Tibial artery (tissue), 4 donors: ENCODE data around the gene AP2B1.

Experiments used
- DNase-seq, 2 donors: peaks; one replicate each; pipeline ENCODE4 v3.0.0-alpha.2; 2019
- H3K27ac ChIP-seq, 2 donors: fragments of 200-600 bp; sonication (generic) in 1 of 2; 1 replicate in 1 of 2; 2 replicates in 1 of 2; pipeline ENCODE4 v1.5.1; 2018 to 2019; ENCODE audit warnings: mild to moderate bottlenecking in 1 of 2
- H3K27me3 ChIP-seq, 2 donors: fragments of 200-600 bp; sonication (generic) in 1 of 2; one replicate each; pipeline versions ENCODE4 v1.5.1 to v1.6.0; 2016 to 2019
- H3K36me3 ChIP-seq, 3 donors: fragments of 200-600 bp; sonication (generic) in 2 of 3; one replicate each; pipeline ENCODE4 v1.5.1; 2016 to 2019; ENCODE audit warnings: mild to moderate bottlenecking in 2 of 3
- H3K4me1 ChIP-seq, 4 donors: fragments of 200-600 bp; sonication (generic) in 2 of 4; 1 replicate in 3 of 4; 2 replicates in 1 of 4; pipeline ENCODE4 v1.5.1; 2016 to 2019
- H3K4me3 ChIP-seq, 2 donors: fragments of 200-600 bp; sonication (generic) in 1 of 2; 1 replicate in 1 of 2; 2 replicates in 1 of 2; pipeline ENCODE4 v1.5.1; 2018 to 2019; ENCODE audit warnings: mild to moderate bottlenecking in 2 of 2
- H3K9me3 ChIP-seq, 3 donors: fragments of 200-600 bp; sonication (generic) in 1 of 3; one replicate each; pipeline ENCODE4 v1.5.1; 2016 to 2019
- intact Hi-C: fragments of 100-400 bp; cut with DNase I; formaldehyde crosslinking; loops from one replicate; pipeline ENCODE4 v1.15.0; 2023; ENCODE audit warnings: low total_unique reads
- TF ChIP-seq, protein P1 (sequence below), 2 experiments: fragments of 200-600 bp in 1 of 2; fragments of 450-650 bp in 1 of 2; IDR thresholded peaks; one replicate each; pipeline ENCODE4 v1.5.1; 2017 to 2019; ENCODE audit warnings: antibody characterized with exemption in 2 of 2, mild to moderate bottlenecking in 1 of 2, moderate library complexity in 1 of 2

The AP2B1 gene

DNA sequence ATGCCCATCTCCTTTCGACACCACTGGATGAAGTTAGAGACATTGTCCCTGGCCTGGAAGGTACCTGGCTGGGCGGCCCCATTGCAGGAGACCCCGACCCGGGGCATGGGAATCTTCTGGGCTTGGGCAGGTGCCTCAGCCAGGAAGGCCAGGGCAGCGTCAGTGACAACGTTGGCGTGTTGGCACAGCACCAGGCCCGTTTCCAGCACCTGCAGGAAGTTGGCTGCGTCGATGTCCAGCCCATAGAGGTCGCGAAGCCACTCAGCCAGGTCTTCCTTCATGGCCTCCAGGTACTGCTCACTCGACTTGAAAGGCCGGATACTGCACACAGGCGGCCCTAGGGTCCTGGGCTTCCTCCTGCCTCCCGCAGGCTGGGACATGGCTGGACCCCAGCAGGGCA is 165.3 kb downstream of the AP2B1 start:
- no peak overlapping the region for H3K27ac ChIP-seq
- no peak overlapping the region for H3K4me3 ChIP-seq
- no peaks in the 10 kb centered on the region for H3K36me3 ChIP-seq
- intact Hi-C loops = no loop called here
- TF ChIP-seq, protein P1, sequence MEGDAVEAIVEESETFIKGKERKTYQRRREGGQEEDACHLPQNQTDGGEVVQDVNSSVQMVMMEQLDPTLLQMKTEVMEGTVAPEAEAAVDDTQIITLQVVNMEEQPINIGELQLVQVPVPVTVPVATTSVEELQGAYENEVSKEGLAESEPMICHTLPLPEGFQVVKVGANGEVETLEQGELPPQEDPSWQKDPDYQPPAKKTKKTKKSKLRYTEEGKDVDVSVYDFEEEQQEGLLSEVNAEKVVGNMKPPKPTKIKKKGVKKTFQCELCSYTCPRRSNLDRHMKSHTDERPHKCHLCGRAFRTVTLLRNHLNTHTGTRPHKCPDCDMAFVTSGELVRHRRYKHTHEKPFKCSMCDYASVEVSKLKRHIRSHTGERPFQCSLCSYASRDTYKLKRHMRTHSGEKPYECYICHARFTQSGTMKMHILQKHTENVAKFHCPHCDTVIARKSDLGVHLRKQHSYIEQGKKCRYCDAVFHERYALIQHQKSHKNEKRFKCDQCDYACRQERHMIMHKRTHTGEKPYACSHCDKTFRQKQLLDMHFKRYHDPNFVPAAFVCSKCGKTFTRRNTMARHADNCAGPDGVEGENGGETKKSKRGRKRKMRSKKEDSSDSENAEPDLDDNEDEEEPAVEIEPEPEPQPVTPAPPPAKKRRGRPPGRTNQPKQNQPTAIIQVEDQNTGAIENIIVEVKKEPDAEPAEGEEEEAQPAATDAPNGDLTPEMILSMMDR (IDR thresholded peaks at IDR 0.05) = no peak
- no peaks in the 10 kb centered on the region for H3K9me3 ChIP-seq
- DNase-seq = no peak
- H3K27me3 ChIP-seq = peaks cover 0 to 63% of the 10 kb centered on the region in 2 donors
- peaks cover 0 to 14% (median 11%) of the 10 kb centered on the region in 4 donors for H3K4me1 ChIP-seq

DNA sequence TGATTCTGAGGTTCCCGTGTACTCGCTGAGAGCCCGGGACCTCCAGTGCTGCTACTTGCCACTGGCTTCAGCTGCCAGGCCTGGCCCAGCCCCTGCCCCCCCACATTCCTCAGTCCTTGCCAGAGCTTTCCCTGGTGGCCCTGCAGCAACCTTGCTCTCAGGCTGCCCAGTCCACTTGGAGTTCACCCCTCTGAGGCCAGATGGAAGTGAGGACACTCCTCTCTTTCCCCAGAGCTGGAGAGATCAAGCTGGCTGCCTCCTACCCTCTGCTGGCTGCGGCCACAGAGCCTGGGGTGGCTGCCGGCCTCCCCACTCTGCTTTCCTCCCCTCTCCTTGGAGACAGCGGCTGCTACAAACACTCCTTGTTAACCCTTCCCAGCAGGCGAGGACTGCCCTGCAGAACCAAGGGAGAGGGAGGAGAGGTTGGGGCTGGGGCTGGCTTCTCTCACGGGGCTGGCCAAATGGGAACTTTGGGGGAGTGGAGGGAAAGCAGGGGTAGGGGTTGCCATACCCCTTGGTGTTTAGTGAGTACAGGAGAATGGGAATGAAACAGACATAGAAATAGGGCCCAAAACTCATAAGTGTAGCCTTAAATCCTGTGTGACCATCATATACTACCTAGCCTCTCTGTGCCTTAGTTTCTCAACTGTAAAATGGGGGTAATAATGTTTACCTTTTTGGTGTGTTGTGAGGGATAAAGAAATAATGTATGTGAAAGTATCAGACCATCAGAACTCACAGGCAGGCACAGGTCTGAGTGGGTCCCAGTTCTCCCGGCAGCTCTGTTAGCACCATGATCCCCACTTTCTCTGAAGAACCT is 166.0 kb downstream of the AP2B1 start, which contains the start of gene GAS2L2:
TSS of gene GAS2L2 (minus strand) at position 295 of the 820 bp plus-strand sequence. CDS start 389 bp downstream, outside the sequence.
- intact Hi-C loops = no loop called here
- DNase-seq = no peak
- Histone ChIP-seq H3K36me3 (no peaks in the 10 kb centered on the region), H3K4me3 (no peak within 1 kb of the TSS), H3K27ac (no peak within 1 kb of the TSS), H3K9me3 (no peaks in the 10 kb centered on the region), H3K27me3 (peaks cover 0 to 57% of the 10 kb centered on the region in 2 donors), H3K4me1 (peaks cover 0 to 12% (median 11%) of the 10 kb centered on the region in 4 donors)
- TF ChIP-seq, protein P1 (IDR thresholded peaks at IDR 0.05) = no peak

DNA sequence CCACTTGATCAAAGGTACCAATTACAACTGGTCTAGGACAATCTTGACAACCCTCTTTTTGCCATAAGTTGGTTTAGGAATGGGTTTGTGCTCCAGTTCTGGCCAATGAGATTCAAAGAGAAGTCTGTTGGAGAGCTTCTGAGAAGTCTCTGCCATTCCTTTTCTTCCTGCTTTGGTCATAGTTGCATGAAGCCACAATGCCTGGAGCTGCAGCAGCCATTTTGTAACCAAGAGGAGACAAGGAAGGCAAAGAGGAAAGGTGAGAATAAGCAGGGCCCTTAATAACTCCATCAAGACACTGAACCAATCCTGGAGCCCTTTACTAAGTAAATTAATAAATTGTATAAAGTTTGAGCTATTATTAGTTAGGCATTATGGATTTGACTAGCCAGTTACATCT is 170.1 kb downstream of the AP2B1 start:
- Histone ChIP-seq H3K27me3 (peaks cover 0 to 21% of the 10 kb centered on the region in 2 donors), H3K4me1 (peaks cover 0 to 4% (median 2%) of the 10 kb centered on the region in 4 donors)
- TF ChIP-seq, protein P1 (IDR thresholded peaks at IDR 0.05) = no peak

DNA sequence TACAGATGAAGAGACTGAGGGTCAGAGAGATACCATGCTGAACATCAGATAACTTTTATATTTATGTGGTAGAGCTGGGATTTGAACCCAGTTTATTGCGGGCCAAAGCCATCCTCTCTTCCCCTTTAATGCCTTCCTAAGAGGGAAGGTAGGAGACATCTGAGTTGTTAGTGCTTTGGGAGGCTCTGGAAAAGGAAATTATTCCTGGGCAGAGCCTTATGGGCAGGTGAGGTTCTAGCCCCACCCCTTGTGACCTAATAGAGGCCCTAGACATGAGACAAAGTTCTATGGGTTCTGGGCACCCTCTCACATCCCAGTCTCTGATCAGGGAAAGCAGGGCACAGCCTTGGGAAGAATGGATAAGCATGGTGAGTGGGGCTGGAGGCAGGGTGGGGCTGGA is 173.5 kb downstream of the AP2B1 start, which contains the start of gene C17orf50:
TSS of gene C17orf50 (plus strand) at position 301 of the 400 bp plus-strand sequence. CDS start at position 356, 55 bp downstream.
- no peak for DNase-seq
- intact Hi-C loops = no loop called here
- peaks cover 0 to 19% (median 13%) of the 10 kb centered on the region in 4 donors for H3K4me1 ChIP-seq
- H3K4me3 ChIP-seq = no peak within 1 kb of the TSS
- H3K9me3 ChIP-seq = no peaks in the 10 kb centered on the region
- H3K27me3 ChIP-seq = no peaks in the 10 kb centered on the region
- H3K27ac ChIP-seq = no peak within 1 kb of the TSS
- H3K36me3 ChIP-seq = no peaks in the 10 kb centered on the region
- TF ChIP-seq, protein P1 (IDR thresholded peaks at IDR 0.05) = no peak

More for the DNA sequence above, 170.1 kb downstream of the AP2B1 start:
- no peak for DNase-seq
- Histone ChIP-seq H3K4me3 (no peak overlapping the region), H3K36me3 (no peaks in the 10 kb centered on the region), H3K9me3 (no peaks in the 10 kb centered on the region), H3K27ac (no peak overlapping the region)
- intact Hi-C loops = no loop called here

DNA sequence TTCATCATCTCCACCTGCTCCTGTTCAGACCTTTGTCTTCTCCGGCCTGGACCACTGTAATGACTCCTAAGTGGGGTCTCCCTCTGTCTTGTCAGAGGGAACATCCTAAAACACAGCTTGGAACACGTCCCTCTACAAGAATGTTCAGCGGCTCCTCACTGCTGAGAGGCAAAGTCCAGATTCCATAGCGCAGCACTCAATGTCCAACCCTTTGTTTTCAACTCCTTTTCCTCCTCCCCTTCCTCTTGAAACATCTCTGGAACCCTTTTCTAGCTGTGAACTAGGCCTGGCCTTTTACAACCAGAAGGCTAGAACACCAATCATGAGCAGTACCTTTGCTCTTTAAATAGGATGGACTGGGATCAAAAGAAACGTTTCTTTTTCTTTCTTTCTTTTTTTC is 174.5 kb downstream of the AP2B1 start:
- Histone ChIP-seq H3K4me3 (no peak overlapping the region), H3K27ac (no peak overlapping the region), H3K36me3 (no peaks in the 10 kb centered on the region), H3K4me1 (peaks cover 0 to 22% (median 13%) of the 10 kb centered on the region in 4 donors), H3K9me3 (no peaks in the 10 kb centered on the region), H3K27me3 (no peaks in the 10 kb centered on the region)
- intact Hi-C loops = no loop called here
- TF ChIP-seq, protein P1 (IDR thresholded peaks at IDR 0.05) = no peak
- no peak for DNase-seq
